ENCODE measurements around the gene NPY1R.

NPY1R gene

GRCh38 chr4:163332526-163333406, at the start of gene NPY1R:
Gene NPY1R (minus strand): TSS chr4:163332596. CDS start chr4:163326554, 6,042 bp downstream.
- DNase-seq: no peak

- DNase-seq: no peak
Measured at GRCh38 chr4:163380703-163381102, 48.3 kb upstream of the NPY1R start.

GRCh38 chr4:163378661-163379060, 46.3 kb upstream of the NPY1R start:
- no peak for DNase-seq

- no peak for DNase-seq
Measured at GRCh38 chr4:163372029-163372428, 39.6 kb upstream of the NPY1R start.

GRCh38 chr4:163367651-163368050, 35.3 kb upstream of the NPY1R start:
- DNase-seq: no peak

GRCh38 chr4:163356104-163356503, 23.7 kb upstream of the NPY1R start:
- no peak for DNase-seq

GRCh38 chr4:163353054-163353453, 20.7 kb upstream of the NPY1R start:
- DNase-seq: no peak

- DNase-seq: no peak
Measured at GRCh38 chr4:163350672-163351071, 18.3 kb upstream of the NPY1R start.

GRCh38 chr4:163344147-163345125, 12.0 kb upstream of the NPY1R start:
- no peak for DNase-seq

GRCh38 chr4:163343604-163344146, 11.3 kb upstream of the NPY1R start, which contains the start of gene NPY5R:
Gene NPY5R (plus strand): TSS chr4:163343892. CDS start chr4:163350274, 6,382 bp downstream.
- DNase-seq: no peak

GRCh38 chr4:163335384-163335783, 3.0 kb upstream of the NPY1R start:
- no peak for DNase-seq

- DNase-seq: no peak
Measured at GRCh38 chr4:163331629-163332376, 593 bp downstream of the NPY1R start.

GRCh38 chr4:163330916-163331628, 1.3 kb downstream of the NPY1R start:
- no peak for DNase-seq

- no peak for DNase-seq
Measured at GRCh38 chr4:163317110-163317509, 15.3 kb downstream of the NPY1R start.

- DNase-seq: no peak
Measured at GRCh38 chr4:163309466-163309865, 22.9 kb downstream of the NPY1R start.

GRCh38 chr4:163303069-163303468, 29.3 kb downstream of the NPY1R start:
- DNase-seq: no peak

GRCh38 chr4:163300445-163300844, 32.0 kb downstream of the NPY1R start:
- DNase-seq: no peak

- DNase-seq: no peak
Measured at GRCh38 chr4:163295138-163295537, 37.3 kb downstream of the NPY1R start.

GRCh38 chr4:163284304-163284703, 48.1 kb downstream of the NPY1R start:
- DNase-seq: no peak

GRCh38 chr4:163280703-163281519, 51.5 kb downstream of the NPY1R start:
- no peak for DNase-seq

GRCh38 chr4:163279713-163280112, 52.7 kb downstream of the NPY1R start:
- no peak for DNase-seq
